WTC11 (cell line): Measurements from ENCODE around the gene IL1RAPL2.

Experiments used
- CREB1 ChIP-seq: sonication (generic); formaldehyde crosslinking; IDR thresholded peaks from 2 replicates; pipeline ENCODE4 v1.8.0; 2023; ENCODE audit warnings: mild to moderate bottlenecking, missing genetic modification reagents
- MYBL2 ChIP-seq: sonication (generic); formaldehyde crosslinking; IDR thresholded peaks from 2 replicates; pipeline ENCODE4 v1.8.1; 2023; ENCODE audit warnings: mild to moderate bottlenecking, moderate library complexity, missing genetic modification reagents
- NR2C2 ChIP-seq: sonication (generic); formaldehyde crosslinking; IDR thresholded peaks from 2 replicates; pipeline ENCODE4 v1.8.0; 2022; ENCODE audit warnings: mild to moderate bottlenecking, missing genetic modification reagents
- SP1 ChIP-seq: sonication (generic); formaldehyde crosslinking; conservative IDR thresholded peaks from 2 replicates; pipeline ENCODE4 v1.8.1; 2022; ENCODE audit warnings: missing genetic modification reagents
- ZBTB21 ChIP-seq: sonication (generic); formaldehyde crosslinking; IDR thresholded peaks from 2 replicates; pipeline ENCODE4 v1.8.1; 2023; ENCODE audit warnings: mild to moderate bottlenecking, missing genetic modification reagents, borderline replicate concordance
- TF ChIP-seq, protein P1 (sequence below): fragments of 200-600 bp; IDR thresholded peaks from 2 replicates; pipeline ENCODE4 v1.8.0; 2022; ENCODE audit warnings: antibody characterized with exemption
- TF ChIP-seq, protein P2 (sequence below): sonication (generic); formaldehyde crosslinking; IDR thresholded peaks from 2 replicates; pipeline ENCODE4 v1.8.1; 2023; ENCODE audit warnings: mild to moderate bottlenecking, moderate library complexity, missing genetic modification reagents

DNA sequence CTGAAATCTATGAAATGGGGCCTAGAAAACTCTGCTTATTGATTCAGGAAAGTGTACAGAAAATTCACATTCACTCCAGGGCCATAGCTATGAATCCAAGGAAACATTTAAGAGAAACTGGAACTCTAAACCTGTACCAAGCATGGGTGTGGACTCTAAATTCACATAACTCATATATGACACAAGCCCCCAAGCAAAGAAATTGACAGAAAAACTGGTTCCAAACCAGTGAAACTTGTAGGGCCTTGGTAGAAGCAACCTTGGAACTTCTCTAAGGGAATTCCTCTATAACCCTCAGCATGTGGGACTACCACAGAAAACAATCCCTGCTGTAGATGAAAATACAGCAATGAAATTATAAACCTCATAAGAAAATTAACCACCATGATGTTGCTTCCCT, 1149.7 kb downstream of the IL1RAPL2 start:
- no peak for TF ChIP-seq MYBL2
- TF ChIP-seq, protein P1, sequence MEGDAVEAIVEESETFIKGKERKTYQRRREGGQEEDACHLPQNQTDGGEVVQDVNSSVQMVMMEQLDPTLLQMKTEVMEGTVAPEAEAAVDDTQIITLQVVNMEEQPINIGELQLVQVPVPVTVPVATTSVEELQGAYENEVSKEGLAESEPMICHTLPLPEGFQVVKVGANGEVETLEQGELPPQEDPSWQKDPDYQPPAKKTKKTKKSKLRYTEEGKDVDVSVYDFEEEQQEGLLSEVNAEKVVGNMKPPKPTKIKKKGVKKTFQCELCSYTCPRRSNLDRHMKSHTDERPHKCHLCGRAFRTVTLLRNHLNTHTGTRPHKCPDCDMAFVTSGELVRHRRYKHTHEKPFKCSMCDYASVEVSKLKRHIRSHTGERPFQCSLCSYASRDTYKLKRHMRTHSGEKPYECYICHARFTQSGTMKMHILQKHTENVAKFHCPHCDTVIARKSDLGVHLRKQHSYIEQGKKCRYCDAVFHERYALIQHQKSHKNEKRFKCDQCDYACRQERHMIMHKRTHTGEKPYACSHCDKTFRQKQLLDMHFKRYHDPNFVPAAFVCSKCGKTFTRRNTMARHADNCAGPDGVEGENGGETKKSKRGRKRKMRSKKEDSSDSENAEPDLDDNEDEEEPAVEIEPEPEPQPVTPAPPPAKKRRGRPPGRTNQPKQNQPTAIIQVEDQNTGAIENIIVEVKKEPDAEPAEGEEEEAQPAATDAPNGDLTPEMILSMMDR: no peak
- TF ChIP-seq NR2C2 (CRISPR knock-in tag): no peak
- TF ChIP-seq, protein P2, sequence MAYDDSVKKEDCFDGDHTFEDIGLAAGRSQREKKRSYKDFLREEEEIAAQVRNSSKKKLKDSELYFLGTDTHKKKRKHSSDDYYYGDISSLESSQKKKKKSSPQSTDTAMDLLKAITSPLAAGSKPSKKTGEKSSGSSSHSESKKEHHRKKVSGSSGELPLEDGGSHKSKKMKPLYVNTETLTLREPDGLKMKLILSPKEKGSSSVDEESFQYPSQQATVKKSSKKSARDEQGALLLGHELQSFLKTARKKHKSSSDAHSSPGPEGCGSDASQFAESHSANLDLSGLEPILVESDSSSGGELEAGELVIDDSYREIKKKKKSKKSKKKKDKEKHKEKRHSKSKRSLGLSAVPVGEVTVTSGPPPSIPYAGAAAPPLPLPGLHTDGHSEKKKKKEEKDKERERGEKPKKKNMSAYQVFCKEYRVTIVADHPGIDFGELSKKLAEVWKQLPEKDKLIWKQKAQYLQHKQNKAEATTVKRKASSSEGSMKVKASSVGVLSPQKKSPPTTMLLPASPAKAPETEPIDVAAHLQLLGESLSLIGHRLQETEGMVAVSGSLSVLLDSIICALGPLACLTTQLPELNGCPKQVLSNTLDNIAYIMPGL (CRISPR knock-in tag): no peak
- TF ChIP-seq SP1 (CRISPR knock-in tag): no peak
- TF ChIP-seq ZBTB21 (CRISPR knock-in tag): no peak
- TF ChIP-seq CREB1: no peak
